ENCODE measurements around the gene TNC. TPM values are rescaled to one million over a fixed set of nuclear protein-coding genes. Genes with fewer than 3 reads are reported as not detected.

The TNC gene
- under 1 TPM in 1 of 2 experiments, not detected in 1; 0.03 TPM for total RNA-seq

GRCh38 chr9:115117999-115118878 is at the start of gene TNC:
TNC (minus strand) TSS chr9:115118157; CDS start chr9:115091018, 27,139 bp downstream.
- Mint-ChIP-seq H3K4me1 (no peaks in the 10 kb centered on the region), H3K4me3 (no peak within 1 kb of the TSS), H3K27ac (no peak within 1 kb of the TSS), H3K9me3 (no peaks in the 10 kb centered on the region), H3K36me3 (no peaks in the 10 kb centered on the region), H3K27me3 (peaks cover 62% of the 10 kb centered on the region)
- ATAC-seq (ENCODE audit: low read depth) (no peak), DNase-seq (peak; percentile 23)
- POLR2A ChIA-PET, result no interaction called here

- no peaks in the 10 kb centered on the region for H3K36me3 Mint-ChIP-seq
- DNase-seq (no peak), ATAC-seq (ENCODE audit: low read depth) (no peak)
- H3K4me3 Mint-ChIP-seq, result no peak overlapping the region
- H3K27me3 Mint-ChIP-seq, result peaks cover 9% of the 10 kb centered on the region
- H3K9me3 Mint-ChIP-seq, result peaks cover 2% of the 10 kb centered on the region
- H3K27ac Mint-ChIP-seq, result no peak overlapping the region
- POLR2A ChIA-PET, result no interaction called here
- no peaks in the 10 kb centered on the region for H3K4me1 Mint-ChIP-seq
Measured at GRCh38 chr9:115167175-115167574, 49.2 kb upstream of the TNC start.

GRCh38 chr9:115165233-115165632 is 47.3 kb upstream of the TNC start:
- peaks cover 7% of the 10 kb centered on the region for H3K27me3 Mint-ChIP-seq
- H3K36me3 Mint-ChIP-seq, result no peaks in the 10 kb centered on the region
- POLR2A ChIA-PET, result no interaction called here
- H3K27ac Mint-ChIP-seq, result no peak overlapping the region
- ATAC-seq (ENCODE audit: low read depth) (no peak), DNase-seq (no peak)
- no peak overlapping the region for H3K4me3 Mint-ChIP-seq
- no peaks in the 10 kb centered on the region for H3K4me1 Mint-ChIP-seq
- H3K9me3 Mint-ChIP-seq, result peaks cover 2% of the 10 kb centered on the region

DNA sequence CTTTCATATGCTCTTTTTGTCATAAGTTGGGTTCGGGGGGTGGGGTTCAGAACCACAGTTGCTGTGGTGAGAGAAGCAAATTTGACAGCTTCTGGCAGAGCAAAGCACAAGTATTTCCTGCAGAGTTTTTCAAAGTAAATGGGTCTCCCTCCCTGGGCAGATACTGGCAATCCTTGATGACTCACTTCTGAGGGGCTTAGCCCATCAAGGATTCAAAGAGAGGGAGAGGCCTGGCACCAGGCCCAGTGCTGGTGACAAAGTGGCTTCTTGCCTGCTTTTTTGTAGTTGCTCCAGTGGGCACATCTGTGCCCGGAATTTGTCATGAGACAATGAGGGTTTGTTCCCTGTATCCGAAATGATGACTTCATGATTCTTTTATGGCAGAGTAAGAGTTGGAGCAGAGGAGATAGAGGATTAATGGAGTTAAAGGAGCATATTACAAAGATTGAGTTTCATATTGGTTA is 46.6 kb upstream of the TNC start:
- POLR2A ChIA-PET, result no interaction called here
- Mint-ChIP-seq H3K27me3 (peaks cover 7% of the 10 kb centered on the region), H3K4me3 (no peak overlapping the region), H3K27ac (no peak overlapping the region), H3K9me3 (peaks cover 2% of the 10 kb centered on the region), H3K36me3 (no peaks in the 10 kb centered on the region), H3K4me1 (no peaks in the 10 kb centered on the region)
- ATAC-seq (ENCODE audit: low read depth), result no peak
- no peak for DNase-seq

- Mint-ChIP-seq H3K27ac (no peak overlapping the region), H3K27me3 (peaks cover 8% of the 10 kb centered on the region), H3K9me3 (peaks cover 2% of the 10 kb centered on the region), H3K4me3 (no peak overlapping the region), H3K36me3 (no peaks in the 10 kb centered on the region), H3K4me1 (no peaks in the 10 kb centered on the region)
- no peak for DNase-seq
- no peak for ATAC-seq (ENCODE audit: low read depth)
- POLR2A ChIA-PET, result no interaction called here
Measured at GRCh38 chr9:115162946-115163345, 45.0 kb upstream of the TNC start.

DNA sequence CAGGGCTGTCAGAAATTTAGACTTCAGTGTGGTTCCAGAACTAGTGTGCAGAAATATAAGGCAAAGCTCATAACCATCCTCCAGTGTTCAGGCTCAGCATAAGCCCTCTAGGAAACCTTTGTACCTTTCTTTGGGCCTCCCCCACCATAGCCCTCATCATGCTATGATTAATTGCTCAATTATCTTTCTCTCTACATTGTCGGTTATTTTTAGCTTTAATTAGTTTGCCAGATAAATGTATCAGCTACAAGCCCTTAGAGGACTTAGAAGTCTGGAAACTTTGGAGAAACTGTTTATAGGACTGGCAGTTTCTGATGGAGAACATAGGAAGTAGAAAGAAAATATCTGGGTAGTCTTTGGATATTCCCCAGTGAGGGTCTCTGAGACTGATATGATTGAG is 43.5 kb upstream of the TNC start:
- H3K27ac Mint-ChIP-seq, result no peak overlapping the region
- POLR2A ChIA-PET, result no interaction called here
- no peak for ATAC-seq (ENCODE audit: low read depth)
- no peaks in the 10 kb centered on the region for H3K36me3 Mint-ChIP-seq
- no peak overlapping the region for H3K4me3 Mint-ChIP-seq
- no peak for DNase-seq
- peaks cover 2% of the 10 kb centered on the region for H3K9me3 Mint-ChIP-seq
- H3K27me3 Mint-ChIP-seq, result peaks cover 13% of the 10 kb centered on the region
- H3K4me1 Mint-ChIP-seq, result no peaks in the 10 kb centered on the region

GRCh38 chr9:115158661-115159481 is 40.9 kb upstream of the TNC start:
- Mint-ChIP-seq H3K27me3 (peaks cover 16% of the 10 kb centered on the region), H3K4me3 (no peak overlapping the region), H3K36me3 (no peaks in the 10 kb centered on the region), H3K27ac (no peak overlapping the region), H3K9me3 (peaks cover 2% of the 10 kb centered on the region), H3K4me1 (no peaks in the 10 kb centered on the region)
- DNase-seq (no peak), ATAC-seq (ENCODE audit: low read depth) (no peak)
- POLR2A ChIA-PET, result no interaction called here

GRCh38 chr9:115157245-115157674 is 39.3 kb upstream of the TNC start:
- DNase-seq, result no peak
- no peaks in the 10 kb centered on the region for H3K36me3 Mint-ChIP-seq
- H3K27me3 Mint-ChIP-seq, result peaks cover 17% of the 10 kb centered on the region
- H3K27ac Mint-ChIP-seq, result no peak overlapping the region
- no peak for ATAC-seq (ENCODE audit: low read depth)
- POLR2A ChIA-PET, result no interaction called here
- H3K4me1 Mint-ChIP-seq, result no peaks in the 10 kb centered on the region
- no peak overlapping the region for H3K4me3 Mint-ChIP-seq
- H3K9me3 Mint-ChIP-seq, result no peaks in the 10 kb centered on the region

DNA sequence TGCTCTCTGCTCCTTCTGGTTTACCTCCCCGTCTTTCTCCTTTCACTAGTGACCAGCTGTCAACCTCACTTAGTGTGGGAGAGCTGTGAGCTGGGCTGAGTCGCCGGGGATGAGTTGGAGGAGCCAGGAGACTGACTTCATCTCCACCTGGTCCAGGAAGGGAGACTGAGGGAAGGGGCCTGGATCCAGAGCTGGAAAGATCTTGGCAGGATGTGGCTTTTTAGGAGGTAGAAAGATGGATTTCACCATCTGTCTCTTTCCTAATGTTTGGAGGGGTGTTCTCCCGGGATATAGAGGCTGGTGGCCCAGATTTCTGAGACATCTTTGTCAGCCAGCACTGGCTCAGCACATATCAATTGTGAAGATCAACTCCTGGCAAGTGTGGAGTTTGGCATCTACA is 37.1 kb upstream of the TNC start:
- DNase-seq, result no peak
- H3K27me3 Mint-ChIP-seq, result peaks cover 20% of the 10 kb centered on the region
- no peak overlapping the region for H3K27ac Mint-ChIP-seq
- ATAC-seq (ENCODE audit: low read depth), result no peak
- H3K4me1 Mint-ChIP-seq, result peaks cover 4% of the 10 kb centered on the region
- H3K4me3 Mint-ChIP-seq, result no peak overlapping the region
- no peaks in the 10 kb centered on the region for H3K36me3 Mint-ChIP-seq
- no peaks in the 10 kb centered on the region for H3K9me3 Mint-ChIP-seq
- POLR2A ChIA-PET, result no interaction called here

GRCh38 chr9:115154617-115155016 is 36.7 kb upstream of the TNC start:
- H3K4me1 Mint-ChIP-seq, result peaks cover 4% of the 10 kb centered on the region
- no peak overlapping the region for H3K4me3 Mint-ChIP-seq
- no peak overlapping the region for H3K27ac Mint-ChIP-seq
- no peaks in the 10 kb centered on the region for H3K36me3 Mint-ChIP-seq
- H3K27me3 Mint-ChIP-seq, result peaks cover 23% of the 10 kb centered on the region
- H3K9me3 Mint-ChIP-seq, result no peaks in the 10 kb centered on the region
- DNase-seq (no peak), ATAC-seq (ENCODE audit: low read depth) (no peak)
- POLR2A ChIA-PET, result no interaction called here

GRCh38 chr9:115152281-115152820 is 34.4 kb upstream of the TNC start:
- H3K27ac Mint-ChIP-seq, result no peak overlapping the region
- ATAC-seq (ENCODE audit: low read depth) (no peak), DNase-seq (no peak)
- H3K4me3 Mint-ChIP-seq, result no peak overlapping the region
- peaks cover 4% of the 10 kb centered on the region for H3K4me1 Mint-ChIP-seq
- no peaks in the 10 kb centered on the region for H3K9me3 Mint-ChIP-seq
- H3K36me3 Mint-ChIP-seq, result no peaks in the 10 kb centered on the region
- POLR2A ChIA-PET, result no interaction called here
- peaks cover 26% of the 10 kb centered on the region for H3K27me3 Mint-ChIP-seq

GRCh38 chr9:115148721-115149120 is 30.8 kb upstream of the TNC start:
- Mint-ChIP-seq H3K9me3 (no peaks in the 10 kb centered on the region), H3K36me3 (peaks cover 1% of the 10 kb centered on the region), H3K4me1 (peaks cover 7% of the 10 kb centered on the region), H3K27ac (no peak overlapping the region), H3K4me3 (no peak overlapping the region), H3K27me3 (peaks cover 23% of the 10 kb centered on the region)
- POLR2A ChIA-PET, result no interaction called here
- ATAC-seq (ENCODE audit: low read depth) (no peak), DNase-seq (no peak)

GRCh38 chr9:115146581-115147021 is 28.6 kb upstream of the TNC start:
- Mint-ChIP-seq H3K4me1 (peaks cover 21% of the 10 kb centered on the region), H3K36me3 (peaks cover 2% of the 10 kb centered on the region), H3K4me3 (no peak overlapping the region), H3K27me3 (peaks cover 28% of the 10 kb centered on the region), H3K27ac (no peak overlapping the region), H3K9me3 (no peaks in the 10 kb centered on the region)
- ATAC-seq (ENCODE audit: low read depth) (no peak), DNase-seq (no peak)
- POLR2A ChIA-PET, result no interaction called here
